HG02642 (cell line): ENCODE data around the gene CRIM1.

Experiments used
- ATAC-seq: cut with Tn5 transposase; IDR thresholded peaks from one replicate; pipeline ENCODE4 v1.9.1; 2021; ENCODE audit warnings: mild to moderate bottlenecking; ENCODE audit not compliant: unreplicated experiment, poor library complexity

Gene CRIM1

DNA sequence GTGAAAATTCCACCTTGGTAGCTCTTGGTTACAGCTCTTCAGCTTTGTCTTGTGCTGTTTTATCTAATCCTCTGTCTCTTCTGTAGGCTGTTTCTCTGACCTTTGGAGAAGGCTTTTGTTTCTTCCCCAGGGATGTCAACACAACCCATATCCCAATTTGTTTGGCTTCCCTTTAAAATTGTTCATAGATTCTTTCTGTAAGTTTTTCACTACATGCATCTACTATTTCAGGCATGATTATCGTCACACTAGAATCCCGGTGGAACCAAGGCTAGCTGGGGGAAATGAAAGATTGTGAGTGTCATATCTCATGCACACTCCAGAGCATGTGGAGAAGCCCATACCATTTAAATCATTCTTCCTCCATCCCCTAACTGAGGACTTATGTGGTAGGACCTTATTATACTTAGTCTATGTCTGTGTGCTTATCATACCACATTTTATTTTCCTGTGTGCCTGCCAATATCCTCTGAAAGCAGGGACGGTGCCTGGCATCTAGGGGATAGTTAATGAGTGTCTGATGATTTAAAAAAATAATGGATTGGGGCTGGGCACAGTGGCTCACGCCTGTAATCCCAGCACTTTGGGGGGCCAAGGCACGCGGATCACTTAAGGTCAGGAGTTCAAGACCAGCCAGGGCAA lies 59.9 kb downstream of the CRIM1 start:
- no peak for ATAC-seq

DNA sequence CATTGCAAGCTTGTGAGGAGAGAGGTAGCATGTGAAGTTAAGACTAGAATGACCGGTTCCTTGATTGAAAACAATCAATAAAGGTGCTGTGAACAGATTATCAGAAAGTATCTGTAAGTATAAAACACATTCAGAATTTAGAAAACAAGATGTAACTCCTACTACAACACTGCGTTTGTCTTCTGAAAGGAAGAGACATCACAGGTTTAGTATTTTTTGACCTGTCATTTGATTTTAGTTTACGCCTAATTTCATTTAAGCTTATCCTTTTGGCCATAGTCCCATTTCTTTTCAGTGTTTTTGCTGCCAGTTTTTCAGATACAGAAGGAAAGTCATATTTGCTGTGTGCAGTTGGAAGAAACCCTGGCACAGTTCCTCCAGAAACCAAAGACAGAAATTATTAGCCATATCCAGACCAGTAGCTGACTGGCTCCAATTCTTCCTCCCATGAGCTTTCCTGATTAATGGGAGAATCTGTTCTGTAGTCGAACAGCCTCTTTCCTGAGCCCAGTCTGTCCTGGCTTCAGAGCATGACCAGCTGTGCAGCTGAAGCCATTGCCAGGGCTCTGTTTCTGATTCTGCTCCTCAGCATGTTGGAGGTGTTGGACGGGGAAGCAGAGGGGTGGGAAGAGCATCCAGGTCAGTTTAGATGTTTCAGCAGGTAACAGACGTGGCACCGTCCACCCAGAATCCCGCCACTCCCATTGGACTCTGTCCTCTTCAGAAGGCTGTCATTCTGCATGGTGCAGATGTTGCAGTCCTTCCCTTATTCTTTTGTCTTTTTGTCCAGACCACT lies 61.0 kb downstream of the CRIM1 start:
- ATAC-seq = no peak

- ATAC-seq = no peak
These were observed 65.1 kb downstream of the CRIM1 start for GRCh38 chr2:36420569-36421181.

DNA sequence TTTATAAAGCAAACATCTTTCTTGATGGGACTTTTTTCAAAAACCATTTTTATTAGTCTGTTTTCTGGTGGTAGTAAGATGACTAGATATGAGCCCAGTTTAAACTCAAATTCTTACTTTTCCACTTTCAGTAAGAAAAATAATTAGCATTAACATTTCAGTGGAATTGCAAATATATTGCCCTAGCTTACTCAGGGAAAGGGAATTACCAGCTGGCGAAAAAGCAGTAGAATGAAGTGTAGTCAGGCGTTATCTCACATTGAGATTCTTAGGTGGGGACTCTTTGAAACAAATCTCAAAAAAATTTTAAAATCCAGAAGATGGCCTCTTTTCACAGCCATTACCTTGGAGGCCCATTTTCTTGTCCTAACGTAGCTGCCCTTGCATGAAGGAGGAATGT lies 65.8 kb downstream of the CRIM1 start:
- ATAC-seq = no peak

- no peak for ATAC-seq
These were observed 67.6 kb downstream of the CRIM1 start for GRCh38 chr2:36423172-36423571.

GRCh38 chr2:36423619-36424120 lies 68.1 kb downstream of the CRIM1 start:
- ATAC-seq = no peak

DNA sequence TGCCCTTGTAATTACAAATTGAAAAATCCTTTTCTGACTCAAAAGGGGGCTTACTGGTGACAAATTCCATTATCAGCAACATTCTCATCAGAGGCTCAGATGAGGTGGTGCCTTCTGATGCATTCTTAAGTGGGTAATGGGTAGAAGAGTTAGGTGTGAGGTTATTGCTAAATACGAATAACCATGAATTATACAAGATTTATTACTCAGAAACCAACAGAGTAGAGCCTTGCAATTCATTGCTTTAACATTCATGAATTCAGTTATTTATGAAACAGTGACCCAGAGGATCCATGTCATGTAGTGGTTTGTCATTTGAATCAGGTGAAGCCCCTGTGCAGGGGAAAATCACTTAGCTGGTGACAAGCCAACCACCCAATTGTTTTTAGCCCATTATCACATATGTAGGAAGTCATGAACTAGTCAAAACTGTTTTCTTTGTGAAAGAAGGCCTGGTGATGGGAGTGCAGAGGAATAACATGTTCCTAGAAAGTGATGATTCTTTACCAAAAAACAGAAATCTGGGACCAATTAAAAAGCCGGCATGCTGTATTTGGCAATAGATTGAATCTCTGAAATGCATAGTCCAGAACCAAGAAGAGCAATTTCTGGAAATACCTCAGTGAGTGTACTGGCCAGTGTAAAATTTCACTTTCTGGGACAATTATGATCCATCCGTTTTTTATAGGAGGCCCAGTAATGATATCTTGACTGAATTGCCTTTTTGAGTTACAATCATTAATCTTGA lies 70.2 kb downstream of the CRIM1 start:
- no peak for ATAC-seq

- no peak for ATAC-seq
These were observed 72.2 kb downstream of the CRIM1 start for GRCh38 chr2:36427790-36428243.

GRCh38 chr2:36430549-36430948 lies 75.0 kb downstream of the CRIM1 start:
- no peak for ATAC-seq

GRCh38 chr2:36432479-36432878 lies 76.9 kb downstream of the CRIM1 start:
- no peak for ATAC-seq

- no peak for ATAC-seq
These were observed 78.0 kb downstream of the CRIM1 start for GRCh38 chr2:36433311-36434217.

GRCh38 chr2:36438449-36438977 lies 82.9 kb downstream of the CRIM1 start:
- ATAC-seq = no peak

GRCh38 chr2:36439084-36439483 lies 83.5 kb downstream of the CRIM1 start:
- ATAC-seq = no peak

- no peak for ATAC-seq
These were observed 85.6 kb downstream of the CRIM1 start for GRCh38 chr2:36441065-36441625.

DNA sequence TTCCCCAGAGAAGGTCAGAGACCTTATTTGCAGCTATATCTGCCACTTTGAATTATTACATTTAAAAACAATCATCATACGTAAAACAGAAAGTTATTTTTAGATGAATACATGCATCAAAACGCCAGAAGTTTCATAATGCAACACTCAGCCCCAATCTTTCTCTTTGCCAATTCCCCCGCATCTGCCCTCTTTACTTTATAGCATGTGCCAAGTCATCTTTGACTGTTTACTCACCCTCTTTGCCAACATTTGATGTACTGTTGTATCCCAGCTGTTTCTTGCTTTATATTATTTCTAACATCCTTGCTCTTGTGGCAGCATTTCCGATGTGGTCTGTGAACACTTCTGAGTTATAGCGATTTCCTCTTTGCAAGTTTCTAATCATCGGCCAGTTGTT lies 86.2 kb downstream of the CRIM1 start:
- no peak for ATAC-seq

DNA sequence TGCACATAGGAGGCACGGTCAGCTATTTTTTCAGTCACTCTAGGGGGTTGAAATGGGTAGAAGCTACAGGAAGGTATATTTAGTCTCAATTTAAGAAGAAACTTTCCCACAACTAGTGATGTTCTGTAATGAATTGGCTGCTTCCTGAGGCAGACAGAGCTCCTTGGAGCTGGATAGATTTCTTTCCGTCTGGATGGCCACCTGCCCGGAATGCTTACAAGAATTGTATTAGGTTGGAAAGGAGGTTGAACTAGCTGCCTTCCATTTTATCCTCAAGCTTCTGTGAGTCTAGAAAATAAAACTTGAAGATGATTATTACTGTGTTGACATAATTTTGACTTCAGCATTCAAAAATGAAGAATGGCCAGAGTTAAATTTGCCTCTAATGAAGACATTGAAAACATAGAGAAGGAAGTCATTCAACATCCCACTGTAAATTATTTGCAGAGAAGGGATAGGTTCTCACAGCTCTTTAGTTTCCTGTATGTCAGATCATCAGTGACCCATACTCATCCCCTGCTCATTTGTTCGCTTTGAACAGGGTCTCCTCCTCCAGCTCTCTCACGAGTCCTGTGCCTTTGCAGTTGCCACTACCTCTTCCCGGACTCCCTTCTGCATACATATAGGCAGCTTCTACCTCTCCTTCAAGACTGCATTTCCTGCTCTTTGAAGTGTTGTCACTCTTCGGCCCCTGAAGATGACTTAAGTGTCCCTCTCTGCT lies 88.8 kb downstream of the CRIM1 start:
- ATAC-seq = no peak

- no peak for ATAC-seq
These were observed 89.7 kb downstream of the CRIM1 start for GRCh38 chr2:36445185-36445866.

DNA sequence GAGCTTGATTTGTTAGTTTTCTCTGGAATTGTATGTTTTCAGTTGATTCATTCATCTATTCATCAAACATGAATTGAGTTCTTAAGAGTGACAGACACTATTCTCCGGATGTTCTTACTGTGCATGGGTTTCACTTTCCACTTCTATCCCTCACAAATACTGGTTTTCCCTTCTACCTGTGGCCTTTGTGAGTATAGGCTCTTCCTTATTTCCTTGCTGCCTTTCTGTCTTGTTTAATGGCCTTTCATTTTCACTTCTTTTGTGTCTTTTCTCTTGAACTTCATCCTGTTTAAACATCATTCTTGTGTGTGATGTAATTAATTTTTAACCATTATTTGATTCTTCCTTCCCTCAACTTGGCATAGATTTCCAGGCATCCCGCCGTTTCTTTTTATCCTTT lies 90.7 kb downstream of the CRIM1 start:
- no peak for ATAC-seq
